HepG2 (cell line): ENCODE results near the gene TMEM214. TPM values are rescaled to one million over a fixed set of nuclear protein-coding genes. Genes with fewer than 3 reads are reported as not detected.

Experiments used
- CBFB ChIP-seq: sonication (generic); formaldehyde crosslinking; IDR thresholded peaks from 2 replicates; pipeline ENCODE4 v1.4.0; 2020; ENCODE audit warnings: missing genetic modification reagents
- E2F5 ChIP-seq: sonication (generic); formaldehyde crosslinking; conservative IDR thresholded peaks from 2 replicates; pipeline ENCODE4 v1.4.0; 2020; ENCODE audit warnings: missing genetic modification reagents
- GATAD1 ChIP-seq: IDR thresholded peaks from 2 replicates; pipeline ENCODE4 v1.6.1; 2016; ENCODE audit warnings: missing genetic modification reagents, missing compliant biosample characterization
- GTF3A ChIP-seq: sonication (generic); formaldehyde crosslinking; conservative IDR thresholded peaks from 2 replicates; pipeline ENCODE4 v1.4.0; 2020; ENCODE audit warnings: mild to moderate bottlenecking, missing genetic modification reagents
- KDM2A ChIP-seq: sonication (generic); formaldehyde crosslinking; IDR thresholded peaks from 2 replicates; pipeline ENCODE4 v1.4.0; 2020; ENCODE audit warnings: low read depth, missing genetic modification reagents, borderline replicate concordance
- PITX1 ChIP-seq: sonication (generic); formaldehyde crosslinking; IDR thresholded peaks from 2 replicates; pipeline ENCODE4 v1.5.1; 2020; ENCODE audit warnings: mild to moderate bottlenecking, missing genetic modification reagents
- RBAK ChIP-seq: sonication (generic); formaldehyde crosslinking; IDR thresholded peaks from 2 replicates; pipeline ENCODE4 v1.5.1; 2020; ENCODE audit warnings: mild to moderate bottlenecking, missing genetic modification reagents
- RELA ChIP-seq: sonication (generic); formaldehyde crosslinking; IDR thresholded peaks from 2 replicates; pipeline ENCODE4 v1.4.0; 2020; ENCODE audit warnings: missing genetic modification reagents
- REXO4 ChIP-seq: sonication (generic); formaldehyde crosslinking; IDR thresholded peaks from 2 replicates; pipeline ENCODE4 v1.8.0; 2022; ENCODE audit warnings: missing genetic modification reagents, mild to moderate bottlenecking, borderline replicate concordance
- SPEN ChIP-seq: sonication (generic); formaldehyde crosslinking; IDR thresholded peaks from 2 replicates; pipeline ENCODE4 v1.5.1; 2020; ENCODE audit warnings: low read depth, mild to moderate bottlenecking, missing genetic modification reagents
- SRF ChIP-seq: IDR thresholded peaks from 2 replicates; pipeline ENCODE4 v1.6.1; 2011; ENCODE audit warnings: mild to moderate bottlenecking, low read depth, low read length, moderate library complexity
- TOE1 ChIP-seq: sonication (generic); formaldehyde crosslinking; IDR thresholded peaks from 2 replicates; pipeline ENCODE4 v1.4.0; 2020; ENCODE audit warnings: mild to moderate bottlenecking, missing genetic modification reagents
- ZKSCAN8 ChIP-seq: IDR thresholded peaks from 2 replicates; pipeline ENCODE4 v1.6.1; 2016; ENCODE audit warnings: borderline replicate concordance, missing genetic modification reagents, missing compliant biosample characterization
- ZNF180 ChIP-seq: sonication (generic); formaldehyde crosslinking; IDR thresholded peaks from 2 replicates; pipeline ENCODE4 v1.4.0; 2020; ENCODE audit warnings: low read depth, missing genetic modification reagents, borderline replicate concordance
- ZNF567 ChIP-seq: sonication (generic); formaldehyde crosslinking; IDR thresholded peaks from 2 replicates; pipeline ENCODE4 v1.8.1; 2023; ENCODE audit warnings: mild to moderate bottlenecking, missing genetic modification reagents, borderline replicate concordance
- ZNF652 ChIP-seq: IDR thresholded peaks from 2 replicates; pipeline ENCODE4 v1.6.1; 2016; ENCODE audit warnings: low read depth, borderline replicate concordance
- ZNF687 ChIP-seq: sonication (generic); formaldehyde crosslinking; IDR thresholded peaks from 2 replicates; pipeline ENCODE4 v1.5.1; 2020; ENCODE audit warnings: mild to moderate bottlenecking, missing genetic modification reagents, moderate library complexity
- ZNF691 ChIP-seq: sonication (generic); formaldehyde crosslinking; IDR thresholded peaks from 2 replicates; pipeline ENCODE4 v1.4.0; 2020; ENCODE audit warnings: missing genetic modification reagents, low read depth, mild to moderate bottlenecking, borderline replicate concordance
- ZNF782 ChIP-seq: sonication (generic); formaldehyde crosslinking; IDR thresholded peaks from 2 replicates; pipeline ENCODE4 v1.4.0; 2020; ENCODE audit warnings: missing genetic modification reagents, mild to moderate bottlenecking, borderline replicate concordance
- ZNF800 ChIP-seq: sonication (generic); formaldehyde crosslinking; IDR thresholded peaks from 2 replicates; pipeline ENCODE4 v1.4.0; 2020; ENCODE audit warnings: missing genetic modification reagents
- ZSCAN29 ChIP-seq: sonication (generic); formaldehyde crosslinking; conservative IDR thresholded peaks from 2 replicates; pipeline ENCODE4 v1.4.0; 2020; ENCODE audit warnings: mild to moderate bottlenecking, missing genetic modification reagents
- polyA plus RNA-seq, 8 experiments: library from polyadenylated mRNA; depleted of rRNA in 3 of 8; stranded (reverse) in 7 of 8; unstranded in 1 of 8; fragments of >200 nt; fragmentation: Illumina TruSeq in 4 of 8; extraction: Trizol in 4 of 8; gene quantifications; 2 replicates each; pipeline versions ENCODE4 v1.2.1 to v1.2.3, GENCODE V29; 2011 to 2016; ENCODE audit warnings: low read depth in 4 of 8, missing spikeins in 1 of 8, mixed read lengths in 1 of 8; ENCODE audit not compliant: insufficient read depth in 1 of 8
- total RNA-seq, 5 experiments: library from RNA; depleted of rRNA; stranded (reverse); fragments of >200 nt; fragmentation: Illumina TruSeq; extraction: Trizol; gene quantifications; 2 replicates each; pipeline ENCODE4 v1.2.3, GENCODE V29; 2016; ENCODE audit warnings: low read depth in 1 of 5

TMEM214 gene
- total and polyA plus RNA-seq, 2 of the 13 experiments (the other 11 are each of a cell fraction or from before 2014, with no cell fraction given): 58.3 to 132 TPM

- TF ChIP-seq RBAK (CRISPR knock-in tag): peak; percentile 50; the same call in 1 of the 2 replicates
- 0 out of 2 replicates have a peak, but pooled peaks have one; percentile 1 for TF ChIP-seq GTF3A (CRISPR knock-in tag)
- no peak for TF ChIP-seq ZKSCAN8 (CRISPR knock-in tag)
- TF ChIP-seq PITX1 (CRISPR knock-in tag): peak; percentile 66
- peak; percentile 73; the same call in 1 of the 2 replicates for TF ChIP-seq KDM2A
- TF ChIP-seq REXO4: no peak
- 0 out of 2 replicates have a peak, but pooled peaks have one; percentile 32 for TF ChIP-seq E2F5 (CRISPR knock-in tag)
- TF ChIP-seq ZNF691 (CRISPR knock-in tag): peak; percentile 25; the same call in 1 of the 2 replicates
- peak; percentile 43; the same call in 1 of the 2 replicates for TF ChIP-seq ZNF800
- TF ChIP-seq ZNF687 (CRISPR knock-in tag): peak; percentile 37
- TF ChIP-seq TOE1 (CRISPR knock-in tag): no peak
- peak; percentile 67; the same call in 1 of the 2 replicates for TF ChIP-seq GATAD1 (CRISPR knock-in tag)
- 0 out of 2 replicates have a peak, but pooled peaks have one; percentile 23 for TF ChIP-seq CBFB (CRISPR knock-in tag)
- TF ChIP-seq ZNF652 (CRISPR knock-in tag): no peak
- TF ChIP-seq SPEN (CRISPR knock-in tag): peak; percentile 62; the same call in 1 of the 2 replicates
- TF ChIP-seq RELA (CRISPR knock-in tag): 0 out of 2 replicates have a peak, but pooled peaks have one; percentile 5
- peak; percentile 98 for TF ChIP-seq ZSCAN29 (CRISPR knock-in tag)
- peak; percentile 34; the same call in 1 of the 2 replicates for TF ChIP-seq ZNF180
- TF ChIP-seq ZNF782 (CRISPR knock-in tag): 0 out of 2 replicates have a peak, but pooled peaks have one; percentile 55
- TF ChIP-seq ZNF567 (CRISPR knock-in tag): 0 out of 2 replicates have a peak, but pooled peaks have one; percentile 83
- no peak for TF ChIP-seq SRF
Measured at GRCh38 chr2:27085673-27086089, 52.9 kb downstream of the TMEM214 start (continued).
